22Rv1 (cell line): ENCODE results near the gene SDR42E1.

Source experiments
- CTCF ChIP-seq: fragments of 450-650 bp; IDR thresholded peaks from 2 replicates; pipeline ENCODE4 v1.5.1; 2017; ENCODE audit warnings: mild to moderate bottlenecking
- ZFX ChIP-seq: fragments of 450-650 bp; IDR thresholded peaks from 2 replicates; pipeline ENCODE4 v1.6.1; 2017; ENCODE audit warnings: antibody characterized with exemption, borderline replicate concordance

- TF ChIP-seq CTCF = no peak
- TF ChIP-seq ZFX = no peak
Measured at GRCh38 chr16:82027629-82028064, 16.4 kb upstream of the SDR42E1 start.
